Measurements from ENCODE around the gene YWHAH.

The YWHAH gene

DNA sequence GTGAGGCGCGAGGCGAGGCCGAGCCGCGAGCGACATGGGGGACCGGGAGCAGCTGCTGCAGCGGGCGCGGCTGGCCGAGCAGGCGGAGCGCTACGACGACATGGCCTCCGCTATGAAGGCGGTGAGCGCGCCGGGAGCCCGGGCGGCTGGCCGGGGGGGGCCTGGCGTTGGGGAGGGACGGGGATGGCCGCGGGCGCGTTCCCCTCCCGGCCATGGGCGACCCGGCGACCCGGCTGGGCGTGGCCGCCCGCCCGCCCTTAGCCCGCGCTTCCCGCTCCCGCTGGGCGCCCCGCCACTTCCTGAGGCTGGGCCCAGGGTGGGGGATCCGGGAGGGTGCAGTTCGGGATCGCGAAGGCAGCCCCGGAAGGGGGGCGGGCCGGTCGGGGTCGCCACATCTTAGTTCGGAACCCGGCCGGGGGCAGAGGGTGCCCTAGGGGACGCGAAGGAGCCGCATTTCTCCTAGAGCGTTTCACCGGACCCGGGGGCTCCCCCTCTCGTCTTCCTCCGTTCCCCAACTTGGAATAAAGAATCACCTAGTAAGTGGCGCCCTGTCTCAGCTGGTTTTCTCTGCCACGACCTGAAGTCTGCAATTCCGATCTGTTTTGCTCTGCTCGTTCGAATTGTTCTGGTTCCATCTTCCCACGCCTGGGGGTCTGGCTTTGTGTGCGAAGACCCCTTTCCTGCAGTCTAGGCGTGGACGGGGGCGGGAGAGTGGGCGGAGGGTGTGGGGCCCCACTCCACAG, 536 bp downstream of the YWHAH start:
- H2AFZ ChIP-seq (ENCODE audit: low read depth, low read length, severe bottlenecking), result no peak overlapping the region

DNA sequence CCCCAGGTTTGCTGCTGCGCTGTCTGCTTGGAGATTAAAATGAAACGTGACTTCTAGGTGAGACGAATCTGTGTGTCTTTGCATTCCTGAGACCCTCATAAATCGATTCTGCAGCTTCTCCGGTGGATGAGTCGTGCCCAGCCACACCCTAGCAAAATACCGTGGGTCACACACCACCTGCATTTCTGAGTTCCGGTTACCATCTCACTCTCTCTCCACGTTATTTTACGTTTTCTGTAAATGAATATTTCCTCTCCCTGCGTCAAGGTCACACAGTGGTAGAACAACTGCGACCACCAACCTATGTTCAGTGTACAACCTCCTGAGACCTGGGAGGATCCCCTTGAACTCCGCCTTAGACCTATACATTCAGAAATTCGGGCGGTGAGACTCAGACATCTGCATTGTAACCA, 1.1 kb downstream of the YWHAH start:
- peaks cover 20% of the 10 kb centered on the region for H3K36me3 ChIP-seq (ENCODE audit: low read length)

More for the DNA sequence above, 536 bp downstream of the YWHAH start:
- Histone ChIP-seq H3K79me2 (ENCODE audit: insufficient read depth, low read length) (peaks cover 49% of the 10 kb centered on the region), H3F3A (ENCODE audit: insufficient read depth) (peaks cover 22% of the 10 kb centered on the region), H3K36me3 (ENCODE audit: low read length) (peaks cover 15% of the 10 kb centered on the region; the same call in 1 of the 2 replicates), H4K20me1 (ENCODE audit: low read depth, low read length) (peaks cover 6% of the 10 kb centered on the region; the same call in 1 of the 2 replicates), H3K9ac (ENCODE audit: low read length) (peak overlapping the region; percentile 88), H3K9me2 (replicated peaks; ENCODE audit: insufficient read depth, low read length) (no peaks in the 10 kb centered on the region), H3K9me3 (ENCODE audit: insufficient read depth, low read length) (no peaks in the 10 kb centered on the region), H3K4me2 (ENCODE audit: low read depth, low read length, poor library complexity, severe bottlenecking) (peak overlapping the region; percentile 77), H3K27me3 (ENCODE audit: low read length) (no peaks in the 10 kb centered on the region), H3K4me3 (ENCODE audit: insufficient read depth, low read length, poor library complexity, severe bottlenecking) (peak overlapping the region; percentile 88), H3K27ac (ENCODE audit: low read depth, low read length) (peak overlapping the region; percentile 83)
- TF ChIP-seq CTCF (IDR thresholded peaks at IDR 0.05; ENCODE audit: insufficient read depth, low read length, poor library complexity, severe bottlenecking) (no peak), EZH2phosphoT487 (conservative IDR thresholded peaks at IDR 0.05; ENCODE audit: low read length) (no peak)

GRCh38 chr22:31945971-31946680, 1.8 kb downstream of the YWHAH start:
- H3K4me3 ChIP-seq (ENCODE audit: insufficient read depth, low read length, poor library complexity, severe bottlenecking), result peak overlapping the region; percentile 88
- TF ChIP-seq EZH2phosphoT487 (conservative IDR thresholded peaks at IDR 0.05; ENCODE audit: low read length), result no peak
- TF ChIP-seq CTCF (IDR thresholded peaks at IDR 0.05; ENCODE audit: insufficient read depth, low read length, poor library complexity, severe bottlenecking), result no peak

More for the DNA sequence above, 1.1 kb downstream of the YWHAH start:
- Histone ChIP-seq H3K27ac (ENCODE audit: low read depth, low read length) (peak overlapping the region; percentile 83), H3K9me3 (ENCODE audit: insufficient read depth, low read length) (no peaks in the 10 kb centered on the region), H3K79me2 (ENCODE audit: insufficient read depth, low read length) (peaks cover 55% of the 10 kb centered on the region), H3K9me2 (replicated peaks; ENCODE audit: insufficient read depth, low read length) (no peaks in the 10 kb centered on the region), H3K9ac (ENCODE audit: low read length) (peak overlapping the region; percentile 88), H2AFZ (ENCODE audit: low read depth, low read length, severe bottlenecking) (no peak overlapping the region), H3F3A (ENCODE audit: insufficient read depth) (peaks cover 22% of the 10 kb centered on the region), H3K4me3 (ENCODE audit: insufficient read depth, low read length, poor library complexity, severe bottlenecking) (peak overlapping the region; percentile 88), H4K20me1 (ENCODE audit: low read depth, low read length) (peaks cover 10% of the 10 kb centered on the region; the same call in 1 of the 2 replicates), H3K4me2 (ENCODE audit: low read depth, low read length, poor library complexity, severe bottlenecking) (peak overlapping the region; percentile 77), H3K27me3 (ENCODE audit: low read length) (no peaks in the 10 kb centered on the region)
- no peak for TF ChIP-seq CTCF (IDR thresholded peaks at IDR 0.05; ENCODE audit: insufficient read depth, low read length, poor library complexity, severe bottlenecking)
- TF ChIP-seq EZH2phosphoT487 (conservative IDR thresholded peaks at IDR 0.05; ENCODE audit: low read length), result no peak

More at GRCh38 chr22:31945971-31946680, 1.8 kb downstream of the YWHAH start:
- no peak overlapping the region for H2AFZ ChIP-seq (ENCODE audit: low read depth, low read length, severe bottlenecking)
- peak overlapping the region; percentile 88 for H3K9ac ChIP-seq (ENCODE audit: low read length)
- H3K9me3 ChIP-seq (ENCODE audit: insufficient read depth, low read length), result no peaks in the 10 kb centered on the region
- H3K27me3 ChIP-seq (ENCODE audit: low read length), result no peaks in the 10 kb centered on the region
- H3F3A ChIP-seq (ENCODE audit: insufficient read depth), result peaks cover 22% of the 10 kb centered on the region
- H3K79me2 ChIP-seq (ENCODE audit: insufficient read depth, low read length), result peaks cover 61% of the 10 kb centered on the region
- peaks cover 21% of the 10 kb centered on the region for H3K36me3 ChIP-seq (ENCODE audit: low read length)
- peak overlapping the region; percentile 83 for H3K27ac ChIP-seq (ENCODE audit: low read depth, low read length)
- H3K4me2 ChIP-seq (ENCODE audit: low read depth, low read length, poor library complexity, severe bottlenecking), result peak overlapping the region; percentile 77
- no peaks in the 10 kb centered on the region for H3K9me2 ChIP-seq (replicated peaks; ENCODE audit: insufficient read depth, low read length)
- peaks cover 12% of the 10 kb centered on the region; the same call in 1 of the 2 replicates for H4K20me1 ChIP-seq (ENCODE audit: low read depth, low read length)
